HG03439 (cell line): ENCODE results near the gene EYA2.

Source experiments
- ATAC-seq: cut with Tn5 transposase; IDR thresholded peaks from one replicate; pipeline ENCODE4 v1.9.1; 2021; ENCODE audit warnings: mild to moderate bottlenecking, moderate library complexity; ENCODE audit not compliant: unreplicated experiment

The EYA2 gene

DNA sequence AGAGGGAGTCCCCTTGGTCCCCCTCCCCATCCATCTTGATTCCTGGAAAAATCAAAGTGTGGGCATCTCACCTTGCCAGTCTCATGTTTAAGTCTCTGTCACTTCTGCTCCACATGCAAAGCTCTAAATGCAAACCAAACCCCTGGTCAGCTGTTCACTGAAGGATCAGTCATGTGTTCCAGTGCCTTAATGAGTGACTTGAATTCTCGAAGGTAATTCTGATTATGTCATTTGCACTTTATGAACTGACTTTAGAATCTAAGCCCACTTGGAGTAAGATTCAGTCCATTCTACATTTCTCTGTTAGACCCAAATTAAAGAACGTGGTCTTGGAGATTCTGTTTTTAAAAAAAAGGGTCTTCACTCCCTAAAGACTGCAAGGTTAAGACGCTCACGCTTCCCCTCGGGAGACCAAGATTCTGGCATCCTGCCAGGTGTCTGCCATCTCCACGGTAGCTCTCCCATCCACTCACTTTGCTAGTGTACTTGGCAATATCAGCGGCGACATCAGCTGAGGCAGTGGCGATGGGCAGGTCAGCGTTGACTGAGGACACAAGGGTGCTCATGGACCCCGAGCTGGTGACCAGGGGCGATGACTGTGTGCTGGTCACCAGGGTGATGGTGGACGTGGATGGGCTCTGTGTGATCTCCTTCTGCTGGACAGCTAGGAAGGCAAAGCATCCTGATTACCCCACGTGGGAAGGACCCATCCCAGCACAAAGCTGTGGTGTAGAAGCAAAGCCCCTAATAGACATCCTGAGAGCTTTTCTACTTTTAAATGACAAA lies 341.4 kb downstream of the EYA2 start:
- no peak for ATAC-seq

GRCh38 chr20:47236639-47236900 lies 341.9 kb downstream of the EYA2 start:
- no peak for ATAC-seq

- no peak for ATAC-seq
Observed at GRCh38 chr20:47237715-47238114, 343.1 kb downstream of the EYA2 start.
